Measurements from ENCODE around the gene IFI27L1.

Gene IFI27L1

GRCh38 chr14:94122438-94122837 lies 41.3 kb downstream of the IFI27L1 start:
- TF ChIP-seq CTCF (IDR thresholded peaks at IDR 0.05; ENCODE audit: low read depth, low read length, missing control alignments): no peak
- no peak for DNase-seq (ENCODE audit: low read depth)
- no peak overlapping the region for H3K4me3 ChIP-seq (ENCODE audit: low read depth, low read length)
- in situ Hi-C loops (cut with HindIII; ENCODE audit: low sequenced_read_pairs): loop anchor here (5.0 kb wide), 2 partner anchors 55 to 95 kb away; partner anchors contain the start of gene OTUB2

- TF ChIP-seq CTCF (IDR thresholded peaks at IDR 0.05; ENCODE audit: low read depth, low read length, missing control alignments): no peak
- no peak overlapping the region for H3K4me3 ChIP-seq (ENCODE audit: low read depth, low read length)
- DNase-seq (ENCODE audit: low read depth): no peak
- in situ Hi-C loops (cut with HindIII; ENCODE audit: low sequenced_read_pairs): loop anchor here (5.0 kb wide), 2 partner anchors 54 to 96 kb away; partner anchors contain the start of gene OTUB2
Observed at GRCh38 chr14:94123296-94123695, 42.2 kb downstream of the IFI27L1 start.

- no peak overlapping the region for H3K4me3 ChIP-seq (ENCODE audit: low read depth, low read length)
- DNase-seq (ENCODE audit: low read depth): no peak
- TF ChIP-seq CTCF (IDR thresholded peaks at IDR 0.05; ENCODE audit: low read depth, low read length, missing control alignments): no peak
- in situ Hi-C loops (cut with HindIII; ENCODE audit: low sequenced_read_pairs): loop anchor here (5.0 kb wide), 2 partner anchors 53 to 97 kb away; partner anchors contain the start of gene OTUB2
Observed at GRCh38 chr14:94123868-94124267, 42.8 kb downstream of the IFI27L1 start.

GRCh38 chr14:94124582-94125377 lies 43.7 kb downstream of the IFI27L1 start:
- no peak for TF ChIP-seq CTCF (IDR thresholded peaks at IDR 0.05; ENCODE audit: low read depth, low read length, missing control alignments)
- in situ Hi-C loops (cut with HindIII; ENCODE audit: low sequenced_read_pairs): loop anchor here (5.0 kb wide), 2 partner anchors 53 to 97 kb away; partner anchors contain the start of gene OTUB2
- no peak overlapping the region for H3K4me3 ChIP-seq (ENCODE audit: low read depth, low read length)
- no peak for DNase-seq (ENCODE audit: low read depth)

GRCh38 chr14:94125659-94126418 lies 44.7 kb downstream of the IFI27L1 start:
- in situ Hi-C loops (cut with HindIII; ENCODE audit: low sequenced_read_pairs): no loop called here
- DNase-seq (ENCODE audit: low read depth): no peak
- no peak for TF ChIP-seq CTCF (IDR thresholded peaks at IDR 0.05; ENCODE audit: low read depth, low read length, missing control alignments)
- no peak overlapping the region for H3K4me3 ChIP-seq (ENCODE audit: low read depth, low read length)

- H3K4me3 ChIP-seq (ENCODE audit: low read depth, low read length): no peak overlapping the region
- no peak for TF ChIP-seq CTCF (IDR thresholded peaks at IDR 0.05; ENCODE audit: low read depth, low read length, missing control alignments)
- DNase-seq (ENCODE audit: low read depth): no peak
- in situ Hi-C loops (cut with HindIII; ENCODE audit: low sequenced_read_pairs): no loop called here
Observed at GRCh38 chr14:94126419-94126677, 45.2 kb downstream of the IFI27L1 start.

All from astrocyte of the cerebellum (primary cell).